ACC112 (cell line): Measurements from ENCODE around the gene F5.

Source experiments
- H2AFZ ChIP-seq: fragments of 200-600 bp; sonication (generic); one replicate; pipeline ENCODE4 v1.6.0; 2017; ENCODE audit warnings: antibody characterized with exemption, low read length; ENCODE audit not compliant: unreplicated experiment
- H3K27ac ChIP-seq: fragments of 200-600 bp; sonication (generic); 2 replicates; pipeline ENCODE4 v1.5.1; 2014; ENCODE audit warnings: low read depth, mild to moderate bottlenecking, antibody characterized with exemption, low read length, moderate library complexity
- H3K27me3 ChIP-seq: fragments of 200-600 bp; sonication (generic); 2 replicates; pipeline ENCODE4 v1.6.1; 2014; ENCODE audit warnings: mild to moderate bottlenecking, antibody characterized with exemption, low read length, moderate library complexity, mixed read lengths; ENCODE audit not compliant: insufficient read depth
- H3K36me3 ChIP-seq: fragments of 200-600 bp; sonication (generic); 2 replicates; pipeline ENCODE4 v1.6.1; 2016; ENCODE audit warnings: mild to moderate bottlenecking, antibody characterized with exemption, low read length, moderate library complexity, mixed read lengths; ENCODE audit not compliant: insufficient read depth
- H3K4me1 ChIP-seq: fragments of 200-600 bp; sonication (generic); one replicate; pipeline ENCODE4 v1.6.1; 2016; ENCODE audit warnings: low read length, mixed read lengths; ENCODE audit not compliant: insufficient read depth, unreplicated experiment, control insufficient read depth
- H3K4me3 ChIP-seq: fragments of 200-600 bp; sonication (generic); 2 replicates; pipeline ENCODE4 v1.5.1; 2014; ENCODE audit warnings: mild to moderate bottlenecking, low read depth, low read length
- H3K79me2 ChIP-seq: fragments of 200-600 bp; sonication (generic); one replicate; pipeline ENCODE4 v1.6.0; 2016; ENCODE audit warnings: low read length; ENCODE audit not compliant: control insufficient read depth, unreplicated experiment, insufficient read depth

F5 gene

GRCh38 chr1:169568497-169568896 is 17.8 kb downstream of the F5 start:
- Histone ChIP-seq H2AFZ (no peak overlapping the region), H3K27ac (no peak overlapping the region), H3K79me2 (no peaks in the 10 kb centered on the region), H3K27me3 (peaks cover 31% of the 10 kb centered on the region), H3K36me3 (no peaks in the 10 kb centered on the region), H3K4me3 (no peak overlapping the region), H3K4me1 (peaks cover 5% of the 10 kb centered on the region)

GRCh38 chr1:169565335-169566271 is 20.7 kb downstream of the F5 start:
- Histone ChIP-seq H3K27me3 (peaks cover 53% of the 10 kb centered on the region), H3K27ac (no peak overlapping the region), H3K4me1 (peaks cover 5% of the 10 kb centered on the region), H2AFZ (peak overlapping the region; percentile 9), H3K4me3 (peak overlapping the region; percentile 9; the same call in 1 of the 2 replicates), H3K36me3 (no peaks in the 10 kb centered on the region), H3K79me2 (no peaks in the 10 kb centered on the region)

GRCh38 chr1:169563650-169564049 is 22.6 kb downstream of the F5 start:
- Histone ChIP-seq H3K27ac (no peak overlapping the region), H3K36me3 (no peaks in the 10 kb centered on the region), H2AFZ (no peak overlapping the region), H3K4me1 (peaks cover 5% of the 10 kb centered on the region), H3K27me3 (peaks cover 55% of the 10 kb centered on the region), H3K79me2 (no peaks in the 10 kb centered on the region), H3K4me3 (no peak overlapping the region)

GRCh38 chr1:169563019-169563615 is 23.2 kb downstream of the F5 start:
- no peaks in the 10 kb centered on the region for H3K79me2 ChIP-seq
- H3K27me3 ChIP-seq, result peaks cover 57% of the 10 kb centered on the region
- H3K4me3 ChIP-seq, result no peak overlapping the region
- no peak overlapping the region for H2AFZ ChIP-seq
- H3K4me1 ChIP-seq, result peaks cover 5% of the 10 kb centered on the region
- H3K27ac ChIP-seq, result no peak overlapping the region
- H3K36me3 ChIP-seq, result no peaks in the 10 kb centered on the region

GRCh38 chr1:169561692-169562091 is 24.6 kb downstream of the F5 start:
- Histone ChIP-seq H3K27me3 (peaks cover 68% of the 10 kb centered on the region), H3K79me2 (no peaks in the 10 kb centered on the region), H2AFZ (no peak overlapping the region), H3K36me3 (no peaks in the 10 kb centered on the region), H3K4me1 (peaks cover 5% of the 10 kb centered on the region), H3K27ac (no peak overlapping the region), H3K4me3 (no peak overlapping the region)

GRCh38 chr1:169557131-169557530 is 29.1 kb downstream of the F5 start:
- Histone ChIP-seq H3K79me2 (no peaks in the 10 kb centered on the region), H3K27ac (no peak overlapping the region), H3K4me1 (no peaks in the 10 kb centered on the region), H3K4me3 (no peak overlapping the region), H2AFZ (no peak overlapping the region), H3K27me3 (peaks cover 65% of the 10 kb centered on the region), H3K36me3 (no peaks in the 10 kb centered on the region)

GRCh38 chr1:169550294-169550693 is 36.0 kb downstream of the F5 start:
- H3K36me3 ChIP-seq, result no peaks in the 10 kb centered on the region

GRCh38 chr1:169548282-169548681 is 38.0 kb downstream of the F5 start:
- Histone ChIP-seq H3K36me3 (no peaks in the 10 kb centered on the region), H3K4me1 (peaks cover 4% of the 10 kb centered on the region), H3K27me3 (peaks cover 4% of the 10 kb centered on the region), H3K4me3 (no peak overlapping the region), H3K79me2 (no peaks in the 10 kb centered on the region), H2AFZ (no peak overlapping the region), H3K27ac (no peak overlapping the region)

More at GRCh38 chr1:169550294-169550693, 36.0 kb downstream of the F5 start:
- Histone ChIP-seq H3K4me3 (no peak overlapping the region), H3K27me3 (peaks cover 8% of the 10 kb centered on the region), H2AFZ (no peak overlapping the region), H3K4me1 (peaks cover 4% of the 10 kb centered on the region), H3K79me2 (no peaks in the 10 kb centered on the region), H3K27ac (no peak overlapping the region)

- H3K4me3 ChIP-seq, result no peak overlapping the region
- H3K27me3 ChIP-seq, result peaks cover 6% of the 10 kb centered on the region; the same call in 1 of the 2 replicates
- H2AFZ ChIP-seq, result peak overlapping the region; percentile 9
- H3K27ac ChIP-seq, result peak overlapping the region; percentile 6; the same call in 1 of the 2 replicates
- H3K4me1 ChIP-seq, result peaks cover 4% of the 10 kb centered on the region
- no peaks in the 10 kb centered on the region for H3K36me3 ChIP-seq
- no peaks in the 10 kb centered on the region for H3K79me2 ChIP-seq
Observed at GRCh38 chr1:169546087-169546995, 39.9 kb downstream of the F5 start.

GRCh38 chr1:169545472-169545871 is 40.8 kb downstream of the F5 start:
- no peak overlapping the region for H3K27ac ChIP-seq
- H3K79me2 ChIP-seq, result no peaks in the 10 kb centered on the region
- H3K4me3 ChIP-seq, result no peak overlapping the region
- H3K36me3 ChIP-seq, result no peaks in the 10 kb centered on the region
- peaks cover 6% of the 10 kb centered on the region; the same call in 1 of the 2 replicates for H3K27me3 ChIP-seq
- H3K4me1 ChIP-seq, result peaks cover 4% of the 10 kb centered on the region
- no peak overlapping the region for H2AFZ ChIP-seq
